LoVo (cell line): ENCODE measurements around the gene DOCK10.

ENCODE experiments used
- DNase-seq: peaks from one replicate; pipeline ENCODE4 v3.0.0-alpha.2; 2016; ENCODE audit warnings: low spot score

The DOCK10 gene

GRCh38 chr2:225041207-225041850 is 939 bp downstream of the DOCK10 start:
- DNase-seq, result no peak

- no peak for DNase-seq
These were observed 1.4 kb downstream of the DOCK10 start for GRCh38 chr2:225040856-225041206.

- no peak for DNase-seq
These were observed 2.1 kb downstream of the DOCK10 start for GRCh38 chr2:225040142-225040541.

- no peak for DNase-seq
These were observed 4.1 kb downstream of the DOCK10 start for GRCh38 chr2:225038231-225038523.

- no peak for DNase-seq
These were observed 4.6 kb downstream of the DOCK10 start for GRCh38 chr2:225037415-225038230.

- no peak for DNase-seq
These were observed 5.8 kb downstream of the DOCK10 start for GRCh38 chr2:225036431-225036830.

- no peak for DNase-seq
These were observed 8.6 kb downstream of the DOCK10 start for GRCh38 chr2:225033440-225034318.

- no peak for DNase-seq
These were observed 10.0 kb downstream of the DOCK10 start for GRCh38 chr2:225032246-225032645.

GRCh38 chr2:225031599-225031998 is 10.7 kb downstream of the DOCK10 start:
- no peak for DNase-seq

- DNase-seq, result no peak
These were observed 11.4 kb downstream of the DOCK10 start for GRCh38 chr2:225030893-225031292.

- no peak for DNase-seq
These were observed 12.1 kb downstream of the DOCK10 start for GRCh38 chr2:225030203-225030602.

GRCh38 chr2:225028572-225028971 is 13.7 kb downstream of the DOCK10 start:
- no peak for DNase-seq

- no peak for DNase-seq
These were observed 15.1 kb downstream of the DOCK10 start for GRCh38 chr2:225027061-225027762.

GRCh38 chr2:225025917-225026571 is 16.2 kb downstream of the DOCK10 start:
- DNase-seq, result no peak

GRCh38 chr2:225022188-225022587 is 20.1 kb downstream of the DOCK10 start:
- DNase-seq, result no peak

- DNase-seq, result no peak
These were observed 22.0 kb downstream of the DOCK10 start for GRCh38 chr2:225020168-225020849.

GRCh38 chr2:225019105-225019504 is 23.2 kb downstream of the DOCK10 start:
- DNase-seq, result no peak

- no peak for DNase-seq
These were observed 24.6 kb downstream of the DOCK10 start for GRCh38 chr2:225017713-225018112.

- DNase-seq, result no peak
These were observed 25.1 kb downstream of the DOCK10 start for GRCh38 chr2:225017098-225017685.

- DNase-seq, result no peak
These were observed 28.6 kb downstream of the DOCK10 start for GRCh38 chr2:225013425-225014365.
